Stimulated activated CD8-positive, alpha-beta memory T cell treated with anti-CD3 and anti-CD28 coated beads, Interleukin-15, amount 100 ng/mL, for 48 hours (primary cell): ENCODE results near the gene AMFR.

Experiments
- DNase-seq, 2 donors: peaks; one replicate each; pipeline ENCODE4 v3.0.0-alpha.2; 2020; ENCODE audit warnings: low read depth in 2 of 2

The AMFR gene

DNA sequence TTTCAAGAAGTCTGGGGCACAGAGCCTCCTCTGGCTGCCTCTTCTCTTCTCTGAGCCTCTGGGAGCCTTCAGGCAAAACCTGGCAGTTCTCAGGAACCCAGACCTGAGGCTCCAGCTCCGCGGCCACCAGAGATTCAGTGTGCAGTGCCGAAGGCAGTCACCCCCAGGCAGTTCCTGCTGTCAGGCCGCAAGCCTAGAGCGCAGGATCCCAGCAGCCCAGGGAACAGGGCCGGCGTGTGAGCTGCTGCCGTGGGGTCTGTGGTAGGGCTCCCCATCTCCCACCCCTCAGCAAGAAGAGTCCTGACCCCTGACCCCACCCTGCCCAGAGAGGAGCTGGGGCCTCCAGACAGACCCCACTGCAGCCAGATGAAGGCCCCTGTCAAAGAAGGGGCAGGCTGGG lies 78.2 kb downstream of the AMFR start:
- no peak for DNase-seq

DNA sequence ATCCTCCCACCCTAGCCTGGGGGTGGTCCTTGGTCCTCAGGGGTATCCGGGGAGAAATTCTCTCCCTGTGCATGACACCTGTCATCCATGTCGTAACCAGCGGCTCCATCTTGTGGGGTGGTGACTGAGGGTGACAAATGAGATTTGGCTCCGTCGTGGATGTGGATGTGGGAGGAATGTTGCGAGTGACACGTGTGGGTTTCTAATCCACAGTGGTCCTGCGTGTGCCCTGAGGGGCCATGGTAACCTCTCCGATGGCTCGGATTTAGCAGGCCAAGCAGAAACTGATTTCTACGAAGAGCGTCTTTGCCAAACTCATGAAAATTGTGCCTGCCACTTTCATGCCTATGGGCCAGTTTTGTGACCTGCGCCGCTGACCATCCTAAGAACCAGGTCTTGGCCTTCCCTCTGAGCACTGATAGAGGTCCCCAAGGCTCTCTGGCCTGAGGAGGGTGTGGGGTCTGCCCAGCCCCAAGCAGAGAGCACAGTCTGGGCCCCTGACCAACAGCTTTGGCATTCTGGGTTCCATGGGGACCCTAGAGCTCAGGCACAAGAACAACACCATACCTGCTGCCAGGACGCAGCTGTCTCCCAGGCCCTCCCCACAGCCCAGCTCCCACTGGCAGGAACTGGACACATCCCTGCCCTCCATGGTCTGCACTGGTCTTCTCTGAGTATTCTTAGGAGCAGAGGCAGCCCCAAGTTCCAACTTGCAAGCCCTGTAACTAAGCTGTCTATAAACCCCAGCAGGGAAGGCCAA lies 79.0 kb downstream of the AMFR start:
- DNase-seq: no peak

DNA sequence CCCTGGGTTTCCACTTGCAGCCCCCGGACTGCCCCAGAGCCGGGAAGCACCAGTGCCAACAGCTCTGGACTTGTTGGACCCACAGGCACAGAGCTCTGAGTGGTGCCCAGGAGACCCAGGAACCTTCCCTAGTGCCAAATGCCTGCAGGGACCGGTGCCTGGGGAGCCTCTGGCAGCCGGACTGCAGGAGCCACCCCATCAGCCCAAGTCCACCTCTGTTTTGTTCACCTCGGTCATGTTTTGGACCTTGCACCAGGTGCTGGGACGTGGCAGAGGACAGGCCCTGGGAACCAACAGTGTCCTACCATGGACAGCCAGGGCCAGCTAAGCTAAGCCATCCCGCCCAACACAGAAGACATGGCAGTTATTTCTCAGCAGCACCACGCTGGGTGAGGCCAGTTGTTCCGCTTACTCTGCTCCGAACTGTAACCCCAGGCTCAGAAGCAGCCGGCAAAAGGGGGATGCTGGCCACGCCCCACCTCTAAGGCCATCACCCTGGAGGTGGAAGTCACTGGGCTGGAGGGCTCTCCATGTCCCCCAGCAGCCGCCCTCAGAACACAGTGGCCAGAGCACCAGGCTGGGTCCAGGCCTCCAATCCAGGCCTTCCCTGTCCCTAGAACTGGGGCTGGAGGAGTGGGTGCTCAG lies 79.8 kb downstream of the AMFR start:
- no peak for DNase-seq

DNA sequence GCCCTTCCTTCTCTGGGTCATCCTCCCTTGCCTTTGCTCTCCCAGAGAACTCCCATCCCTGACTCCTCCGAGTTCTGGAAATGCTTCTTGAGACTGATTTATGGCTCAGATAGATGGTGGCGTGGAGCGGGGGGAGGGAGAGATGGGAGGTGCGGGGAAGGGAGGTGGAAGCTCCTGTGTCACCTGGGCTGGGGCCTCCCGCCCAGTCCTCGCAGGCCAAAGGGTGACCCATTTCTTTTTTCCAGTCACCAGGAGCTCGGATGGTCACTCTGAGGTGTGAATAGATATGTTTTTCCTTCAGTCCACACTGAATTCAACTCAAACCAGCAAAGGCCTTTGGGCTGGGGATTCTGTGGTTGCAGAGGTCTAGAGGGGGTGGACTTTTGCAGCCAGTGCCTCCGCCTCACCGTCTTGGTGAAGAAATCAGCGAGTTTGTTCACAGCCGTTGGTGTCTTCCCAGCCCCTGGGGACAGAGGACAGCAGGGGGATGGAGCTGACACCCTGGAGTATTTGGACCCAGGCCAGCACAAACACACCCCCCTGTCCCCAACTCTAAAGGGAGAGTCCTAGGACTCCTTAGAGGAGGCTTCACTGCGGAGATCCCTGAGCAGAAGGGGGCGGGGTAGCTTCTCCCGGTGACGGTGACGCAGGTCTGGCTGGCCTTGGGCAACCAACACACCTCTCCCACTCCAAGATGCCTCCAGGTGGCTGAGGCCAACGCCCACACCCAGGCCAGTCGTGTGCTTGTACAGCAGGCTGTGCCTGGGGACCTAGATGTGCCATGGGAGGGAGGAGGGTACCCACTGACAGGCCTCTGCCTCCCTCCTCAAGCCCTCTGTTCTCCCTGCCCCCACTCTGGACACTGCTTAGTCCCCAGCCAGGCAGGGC lies 80.6 kb downstream of the AMFR start:
- DNase-seq: no peak

GRCh38 chr16:56343661-56344517 lies 81.5 kb downstream of the AMFR start:
- no peak for DNase-seq

GRCh38 chr16:56341656-56342399 lies 83.5 kb downstream of the AMFR start:
- no peak for DNase-seq

- DNase-seq: no peak
Measured at GRCh38 chr16:56340864-56341365, 84.4 kb downstream of the AMFR start.

GRCh38 chr16:56340416-56340815 lies 84.9 kb downstream of the AMFR start:
- no peak for DNase-seq

- DNase-seq: no peak
Measured at GRCh38 chr16:56339431-56340195, 85.7 kb downstream of the AMFR start.

GRCh38 chr16:56338566-56339318 lies 86.6 kb downstream of the AMFR start:
- no peak for DNase-seq

DNA sequence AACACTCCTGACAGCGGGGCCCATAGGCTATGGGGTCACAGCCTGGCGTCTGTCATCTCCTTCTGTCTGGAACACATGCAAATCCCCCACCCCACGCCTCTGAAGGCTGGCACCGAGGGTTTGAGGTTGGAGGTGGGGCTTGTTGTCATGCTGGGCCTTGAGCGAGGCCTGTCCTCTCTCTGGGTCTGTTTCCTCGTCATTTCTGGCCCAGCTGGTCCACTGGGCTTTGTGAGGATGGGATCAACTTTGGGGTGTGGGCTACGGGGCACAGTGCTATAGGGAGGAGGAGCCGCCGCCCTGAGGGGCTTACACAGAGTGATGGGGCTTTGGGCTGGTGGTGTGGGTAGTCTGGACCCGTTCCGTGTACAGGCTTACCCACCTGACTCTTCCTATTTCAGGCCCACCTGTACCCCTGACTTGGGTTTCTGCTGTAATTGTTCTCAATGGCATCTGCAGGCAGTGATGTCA lies 87.5 kb downstream of the AMFR start:
- no peak for DNase-seq

DNA sequence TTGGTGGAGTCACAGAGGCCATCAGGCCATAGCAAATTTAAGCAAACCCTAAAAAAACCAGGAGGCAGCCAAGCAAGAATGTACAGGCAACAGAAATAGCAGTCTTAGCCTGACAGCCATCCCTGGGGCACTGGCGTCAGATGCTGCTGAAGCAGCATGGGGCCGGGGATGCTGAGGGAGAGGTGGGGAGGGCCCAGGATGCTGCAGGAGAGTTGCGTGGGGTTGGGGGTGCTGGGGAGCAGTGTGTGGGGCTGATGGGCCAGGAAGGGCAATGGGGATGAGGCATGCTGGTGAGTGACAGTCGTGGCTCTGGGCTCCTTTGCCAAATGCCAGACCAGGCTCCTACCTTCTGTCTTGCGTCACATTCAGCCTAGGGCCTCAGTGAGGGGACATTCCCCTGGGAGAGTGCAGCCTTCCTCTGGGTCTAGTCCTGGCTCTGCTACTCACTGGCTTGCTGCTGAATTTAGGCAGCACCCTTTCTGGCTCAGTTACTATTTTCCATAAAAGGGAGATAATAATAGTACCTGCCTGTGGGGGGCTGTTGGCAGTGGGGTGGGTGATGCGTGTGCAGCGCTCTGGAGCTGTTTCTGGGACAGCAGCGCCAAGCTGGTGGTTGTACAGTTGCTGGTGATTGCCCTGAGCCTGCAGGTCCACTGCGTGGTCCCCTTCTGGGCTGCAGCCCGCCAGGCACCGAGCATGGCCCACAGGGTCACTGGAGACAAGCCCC lies 88.1 kb downstream of the AMFR start:
- DNase-seq: no peak

- no peak for DNase-seq
Measured at GRCh38 chr16:56336711-56337110, 88.6 kb downstream of the AMFR start.

GRCh38 chr16:56336071-56336688 lies 89.2 kb downstream of the AMFR start:
- no peak for DNase-seq

- DNase-seq: no peak
Measured at GRCh38 chr16:56334761-56335160, 90.6 kb downstream of the AMFR start.

DNA sequence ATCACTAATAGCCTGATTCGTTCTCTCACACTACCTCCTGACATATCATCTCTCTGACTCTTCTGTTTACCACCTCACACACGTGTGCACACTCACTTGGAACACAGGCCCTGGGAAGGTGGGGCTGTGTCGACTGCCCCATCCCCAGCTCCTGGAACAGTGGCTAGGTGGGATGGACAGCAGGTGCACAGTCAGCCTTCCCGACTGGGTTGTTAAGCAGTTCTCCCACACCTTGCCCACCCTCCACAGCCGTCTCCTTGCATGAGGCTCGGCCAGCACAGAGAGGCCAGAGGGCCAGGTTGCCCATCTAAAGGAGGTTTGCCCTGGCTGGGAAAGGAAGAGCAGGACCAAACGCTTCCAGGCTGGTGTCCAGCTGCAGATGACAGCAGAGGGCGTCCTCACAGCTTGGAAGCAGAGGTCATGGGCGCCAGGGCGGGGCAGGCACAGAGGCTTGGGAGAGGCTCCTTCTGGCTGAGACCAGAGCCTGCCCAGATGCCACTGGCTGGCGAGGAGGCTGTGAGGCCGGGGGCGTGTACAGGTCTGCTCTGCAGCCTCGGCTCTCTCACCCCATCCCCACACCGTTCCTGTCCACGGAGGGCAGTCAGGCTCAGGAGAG lies 92.8 kb downstream of the AMFR start:
- no peak for DNase-seq

DNA sequence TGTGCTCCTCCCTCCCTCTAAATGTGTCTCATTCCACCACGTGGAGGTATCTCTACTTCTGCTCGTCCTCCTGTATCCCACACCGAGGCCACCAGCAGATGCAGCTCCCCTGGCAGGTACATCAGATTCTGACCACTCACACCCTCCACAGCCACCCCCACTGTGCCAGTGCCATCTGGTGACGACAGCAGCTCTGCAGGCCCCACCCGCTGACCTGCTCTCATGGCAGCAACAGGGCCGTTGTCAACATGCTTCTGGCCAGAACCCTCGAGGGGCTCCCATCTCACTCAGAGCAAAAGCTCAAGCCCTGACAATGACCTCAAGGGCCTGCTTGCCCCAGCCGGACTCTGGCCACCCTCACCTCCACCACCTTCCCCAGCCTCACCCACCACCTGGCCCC lies 93.4 kb downstream of the AMFR start:
- DNase-seq: no peak
